Umbilical cord (tissue), 2 donors: ENCODE results near the gene PPP1R9A. TPM values are rescaled to one million over a fixed set of nuclear protein-coding genes. Genes with fewer than 3 reads are reported as not detected.
A peak's percentile ranks its signal among the peaks of the same experiment; 100 is the strongest.

Source experiments
- DNase-seq: peaks from one replicate; pipeline ENCODE4 v3.0.0-alpha.2; 2015; ENCODE audit warnings: low spot score
- total RNA-seq: library from RNA; depleted of rRNA; stranded (reverse); fragments of >200 nt; gene quantifications from one replicate; pipeline ENCODE4 v1.2.3, GENCODE V29; 2014; ENCODE audit warnings: low replicate concordance; ENCODE audit not compliant: insufficient read depth

The PPP1R9A gene
- total RNA-seq, 1 donor from 2014 or later = 10.4 TPM

DNA sequence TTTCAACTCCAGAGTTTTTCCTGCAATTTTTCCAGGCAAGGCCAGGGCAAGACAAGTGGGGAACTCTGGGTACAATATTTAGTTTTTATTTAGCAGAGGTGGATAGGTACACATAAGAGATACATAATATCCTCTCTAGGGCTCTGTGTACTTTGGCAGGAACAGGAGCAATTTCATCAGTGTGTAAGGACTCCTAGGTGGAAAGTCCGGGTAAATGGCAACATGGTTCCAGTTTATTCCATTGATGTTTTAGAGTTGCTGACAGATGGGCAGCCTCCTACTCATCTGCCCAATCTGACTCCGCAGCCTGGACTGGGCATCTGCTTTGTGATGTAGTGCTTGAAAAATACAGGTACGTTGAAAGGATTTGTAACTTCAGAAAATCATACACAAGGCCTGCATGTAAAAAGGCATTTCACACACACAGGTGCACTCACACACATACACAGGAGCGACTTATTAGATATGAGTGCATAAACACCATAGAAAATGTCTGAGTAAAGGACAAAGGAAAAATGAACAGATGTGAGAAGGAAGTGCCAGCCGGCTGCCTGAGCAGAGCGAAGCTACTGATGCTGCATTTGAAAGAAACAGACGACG, 411.2 kb downstream of the PPP1R9A start:
- DNase-seq = no peak

DNA sequence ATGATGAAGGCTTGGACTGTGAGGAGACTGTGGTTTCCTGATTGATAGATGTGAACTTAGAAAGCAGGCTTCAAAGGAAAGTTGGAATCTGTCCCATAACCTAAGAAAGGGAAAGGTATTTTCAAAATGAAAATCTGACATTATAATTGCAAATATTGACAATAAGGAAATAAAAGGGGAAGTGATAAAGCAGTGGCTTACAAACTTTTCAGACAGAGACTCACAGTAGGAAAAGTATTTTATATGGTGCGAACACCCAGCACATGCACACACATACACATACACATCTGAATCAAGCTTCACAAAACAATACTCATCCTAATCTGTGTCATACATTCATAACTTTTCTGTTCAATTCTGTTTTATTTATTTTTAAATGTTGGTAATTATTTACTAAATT, 412.2 kb downstream of the PPP1R9A start:
- no peak for DNase-seq

DNA sequence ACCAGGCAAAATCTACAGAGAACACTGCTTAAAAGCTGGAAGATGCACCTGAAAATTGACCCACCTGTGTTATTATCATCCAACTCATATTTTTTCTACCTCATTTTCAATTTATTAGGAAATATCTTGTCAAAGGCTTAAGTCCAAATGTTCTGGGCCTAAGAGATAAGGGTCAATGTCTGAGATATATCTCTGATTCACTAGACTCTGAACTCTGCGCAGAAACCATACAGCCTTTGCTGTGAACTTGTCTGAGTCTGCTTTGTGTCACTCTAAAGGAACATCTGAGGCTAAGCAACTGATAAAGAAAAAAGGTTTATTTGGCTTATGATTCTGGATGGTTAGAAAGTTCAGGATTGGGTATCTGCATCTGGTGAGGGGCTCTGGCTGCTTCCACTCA, 413.3 kb downstream of the PPP1R9A start:
- DNase-seq = peak; percentile 89

- no peak for DNase-seq
Measured at GRCh38 chr7:95321720-95322119, 414.3 kb downstream of the PPP1R9A start.

DNA sequence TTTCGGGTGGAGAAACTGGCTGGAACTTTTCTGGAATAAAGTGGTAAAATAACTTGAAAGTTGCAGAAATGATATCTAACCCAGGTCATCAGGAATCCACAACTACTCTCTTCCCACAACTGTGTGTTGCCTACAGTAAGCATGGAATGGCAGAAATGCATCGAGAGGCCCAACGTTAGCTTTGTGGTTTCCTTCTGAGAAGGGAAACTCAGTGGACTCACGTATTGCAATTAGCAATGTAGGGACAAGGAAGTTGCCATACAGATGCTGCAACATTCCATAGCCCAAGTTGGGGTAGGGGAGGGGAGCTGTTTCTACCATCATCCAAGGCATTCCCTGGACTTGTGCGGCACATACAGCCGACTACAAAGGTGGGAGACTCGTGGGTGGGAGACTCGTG, 415.0 kb downstream of the PPP1R9A start:
- DNase-seq = no peak

DNA sequence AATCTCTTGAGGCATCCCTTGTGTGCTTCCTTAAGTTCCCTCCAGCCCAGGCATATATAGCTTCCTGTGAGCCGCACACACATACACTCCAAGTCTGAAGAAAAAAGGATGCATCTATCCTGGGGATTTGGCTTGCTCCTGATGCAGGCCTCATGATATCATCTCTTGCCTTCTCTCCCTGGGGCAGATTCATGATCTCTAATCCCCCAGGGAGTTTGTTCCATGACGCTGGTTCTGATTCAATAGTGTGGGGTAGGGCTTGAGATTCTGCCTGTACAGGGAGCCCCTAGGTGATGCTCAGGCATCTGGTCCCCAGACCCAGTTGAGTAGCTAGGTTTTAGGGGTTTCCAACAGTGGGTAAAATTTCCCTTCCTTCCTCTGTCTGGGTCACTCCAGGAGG, 415.5 kb downstream of the PPP1R9A start:
- DNase-seq = peak; percentile 81

- DNase-seq = no peak
Measured at GRCh38 chr7:95323410-95324129, 416.2 kb downstream of the PPP1R9A start.

- no peak for DNase-seq
Measured at GRCh38 chr7:95324431-95324830, 417.0 kb downstream of the PPP1R9A start, which contains the start of gene PON1. Gene PON1, minus strand, starts transcription at chr7:95324532. Its CDS starts 57 bp downstream, at chr7:95324475.

- DNase-seq = no peak
Measured at GRCh38 chr7:95327356-95327755, 420.0 kb downstream of the PPP1R9A start.

DNA sequence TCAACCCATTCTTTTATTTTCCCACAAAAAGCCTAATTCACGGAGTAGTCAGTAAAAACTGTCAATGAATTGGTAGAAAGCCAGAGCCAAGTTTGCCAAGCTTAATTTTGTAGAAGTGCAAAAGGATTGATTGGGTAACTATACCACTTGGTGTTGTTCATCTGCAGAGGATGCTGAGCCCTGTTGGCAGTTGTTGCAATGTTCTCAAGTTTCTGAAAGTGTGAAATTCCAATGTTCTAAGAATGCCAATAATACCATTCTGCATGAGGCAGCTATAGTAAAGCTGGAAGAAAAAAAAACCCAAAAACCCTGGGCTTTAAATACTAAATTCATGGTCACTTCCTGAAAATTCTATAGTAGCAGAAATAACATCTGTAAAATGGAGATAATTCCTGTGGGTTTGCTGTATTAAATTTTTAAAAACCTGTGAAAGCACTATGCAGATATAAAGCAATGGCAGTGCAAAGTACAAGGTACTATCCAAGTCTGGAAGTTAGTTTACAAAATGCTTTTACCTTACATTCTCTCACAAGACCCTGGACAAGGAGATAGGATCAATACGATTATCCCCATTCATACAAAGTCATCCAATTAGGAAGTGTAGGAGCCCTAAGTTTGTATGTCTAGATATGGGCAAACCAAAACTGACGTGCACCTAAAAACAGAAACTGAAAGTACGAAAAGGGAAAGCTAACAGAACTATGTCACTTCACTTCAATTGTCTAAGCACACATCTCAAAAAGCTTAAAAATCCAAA, 423.0 kb downstream of the PPP1R9A start:
- DNase-seq = no peak

GRCh38 chr7:95330961-95331337, 423.6 kb downstream of the PPP1R9A start:
- DNase-seq = no peak

DNA sequence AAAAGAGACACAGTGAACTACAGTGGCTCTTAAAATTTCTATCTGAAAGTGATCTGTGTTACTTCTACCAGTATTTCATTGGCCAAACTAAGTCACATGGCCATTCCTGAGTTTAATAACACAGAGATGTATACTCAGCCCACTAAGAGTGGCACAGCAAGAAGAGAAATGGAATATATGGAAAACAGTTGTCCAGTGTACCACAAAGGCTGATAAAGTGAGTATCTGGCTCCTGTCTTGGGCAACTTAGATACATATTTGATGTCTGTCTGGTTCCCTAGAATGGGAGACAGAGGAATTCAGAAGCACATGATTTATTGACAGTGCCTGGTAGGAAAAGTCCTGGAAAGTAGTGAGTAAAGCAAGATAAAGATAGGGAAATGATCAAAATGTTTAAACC, 427.1 kb downstream of the PPP1R9A start:
- DNase-seq = no peak

DNA sequence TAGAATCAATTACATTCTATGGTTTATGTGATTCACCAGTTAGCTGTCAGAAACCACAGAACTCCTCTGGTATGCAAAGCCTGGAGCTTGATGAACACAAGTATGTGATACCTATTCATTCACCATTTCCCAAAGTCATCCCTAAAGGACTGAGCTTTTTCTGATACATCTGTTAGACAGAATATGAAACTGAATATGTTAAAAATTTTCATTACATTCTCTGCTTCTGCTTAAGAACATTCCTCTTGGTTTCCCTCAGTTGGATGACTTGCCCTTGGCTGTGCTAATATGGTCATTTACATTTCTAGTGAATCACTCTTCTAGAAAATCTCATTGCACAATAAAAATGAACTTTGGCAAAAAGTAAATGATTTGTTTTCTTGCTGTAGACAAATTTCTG, 427.7 kb downstream of the PPP1R9A start:
- no peak for DNase-seq

DNA sequence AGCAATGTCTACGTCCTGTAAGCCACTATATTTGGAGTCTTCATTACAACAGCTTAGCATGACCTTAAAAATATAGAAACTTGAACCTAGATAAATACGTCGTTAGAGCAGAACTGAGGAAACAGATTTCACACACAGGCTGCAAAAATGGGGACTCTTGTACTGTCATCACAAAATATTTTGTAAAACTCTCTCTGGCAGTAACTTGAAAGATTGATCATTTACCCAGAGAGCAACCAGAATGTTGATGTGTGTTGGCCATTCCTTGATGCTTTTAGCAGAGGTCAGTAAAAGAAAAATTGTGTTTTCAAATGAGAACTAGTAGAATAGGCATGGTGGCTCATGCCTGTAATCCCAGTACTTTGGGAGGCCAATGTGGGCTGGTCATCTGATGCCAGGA, 431.4 kb downstream of the PPP1R9A start:
- no peak for DNase-seq

DNA sequence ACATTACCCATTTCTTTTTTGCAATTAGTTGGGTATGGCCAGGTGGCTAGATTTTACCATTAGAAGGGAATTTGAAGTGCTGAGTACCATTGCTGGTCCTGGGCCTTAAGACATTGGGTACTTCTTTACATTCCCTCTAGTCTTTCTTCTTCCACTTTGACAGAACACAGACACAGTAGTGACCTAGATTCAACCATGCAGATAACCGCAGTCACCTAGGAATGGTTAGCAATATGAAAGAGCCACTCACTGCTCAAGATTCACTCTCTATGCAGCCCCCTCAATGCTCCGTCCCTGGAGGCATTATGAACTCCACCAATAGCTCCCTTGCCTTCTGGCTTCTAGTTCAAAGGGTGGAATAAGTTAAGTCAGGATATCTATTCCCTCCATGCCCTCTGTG, 433.1 kb downstream of the PPP1R9A start:
- no peak for DNase-seq

- no peak for DNase-seq
Measured at GRCh38 chr7:95342029-95342428, 434.6 kb downstream of the PPP1R9A start.

DNA sequence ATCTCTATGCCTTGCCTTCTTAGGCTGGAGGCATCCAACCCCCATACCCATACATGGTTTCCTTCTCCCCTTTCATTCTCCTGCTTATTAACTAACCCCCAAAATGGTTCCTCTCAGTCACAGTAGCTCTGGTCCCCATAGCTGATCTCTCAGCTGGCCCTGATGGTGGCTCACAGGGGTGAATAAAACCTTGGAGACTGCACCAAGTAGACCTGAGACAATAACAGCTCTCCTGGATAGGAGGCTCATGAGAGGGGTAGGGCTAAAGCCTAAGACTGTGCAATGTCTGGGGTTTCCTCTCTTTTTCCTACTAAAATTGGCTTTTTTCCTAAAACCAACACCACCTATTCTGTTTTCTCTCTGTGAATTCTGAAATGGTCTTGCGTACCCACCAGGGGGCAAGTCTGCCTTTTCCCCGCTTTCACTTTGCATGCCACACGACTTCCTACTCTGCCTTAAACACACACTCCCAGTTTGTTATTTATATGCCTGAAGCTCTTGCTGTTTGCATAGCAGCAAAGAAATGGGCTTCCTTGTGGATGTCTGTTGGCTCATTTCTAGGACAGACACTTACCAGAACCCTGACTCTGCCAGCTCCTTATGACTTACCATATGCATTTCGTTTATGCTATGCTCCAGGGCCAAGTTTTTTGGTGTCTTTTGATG, 435.4 kb downstream of the PPP1R9A start:
- DNase-seq = no peak
